Lung microvascular endothelial cell (primary cell): ENCODE data around the gene KIAA1671. TPM values are rescaled to one million over a fixed set of nuclear protein-coding genes. Genes with fewer than 3 reads are reported as not detected.

ENCODE experiments used
- DNase-seq, 2 donors: peaks; one replicate each; pipeline versions ENCODE4 v3.0.0 to v3.0.0-alpha.2; 2010; ENCODE audit warnings: low read depth in 2 of 2
- total RNA-seq: library from RNA; depleted of rRNA; stranded (reverse); fragments of >200 nt; gene quantifications from 2 replicates; pipeline ENCODE4 v1.2.1, GENCODE V29; 2014

KIAA1671 gene
- total RNA-seq, 1 donor from 2014 or later = 29.6 TPM

GRCh38 chr22:25143156-25144076, 190.9 kb downstream of the KIAA1671 start:
- DNase-seq = peak; percentile 36 to 87

GRCh38 chr22:25144522-25144921, 192.0 kb downstream of the KIAA1671 start:
- no peak for DNase-seq

GRCh38 chr22:25146307-25146706, 193.8 kb downstream of the KIAA1671 start:
- peak; percentile 55 to 88 for DNase-seq

DNA sequence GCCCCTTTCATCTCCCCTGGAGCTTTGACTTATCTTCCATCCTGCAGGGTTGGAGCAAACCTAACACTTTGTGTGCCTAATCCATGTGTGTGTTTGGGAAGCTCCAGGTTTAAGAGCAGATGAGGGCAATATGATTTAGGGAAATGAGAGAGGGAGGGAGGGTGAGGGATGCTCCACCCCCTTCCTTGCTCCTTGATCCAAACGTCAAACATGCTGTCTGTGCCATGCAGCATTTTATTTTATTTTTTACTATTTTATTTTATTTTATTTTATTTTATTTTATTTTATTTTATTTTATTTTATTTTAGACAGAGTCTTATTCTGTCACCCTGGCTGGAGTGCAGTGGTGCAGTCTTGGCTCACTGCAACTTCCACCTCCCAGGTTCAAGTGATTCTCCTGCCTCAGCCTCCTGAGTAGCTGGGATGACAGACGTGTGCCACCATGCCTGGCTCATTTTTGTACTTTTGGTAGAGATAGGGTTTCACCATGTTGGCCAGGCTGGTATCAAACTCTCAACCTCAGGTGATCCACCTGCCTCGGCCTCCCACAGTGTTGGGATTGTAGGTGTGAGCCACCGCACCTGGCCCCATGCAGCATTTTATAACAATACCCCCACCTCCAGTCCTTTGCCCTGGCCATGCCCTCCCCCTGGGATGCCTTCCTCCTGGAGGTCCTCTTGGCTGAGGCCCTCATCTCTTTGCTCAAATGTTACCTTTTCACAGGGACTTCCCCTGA, 194.6 kb downstream of the KIAA1671 start:
- no peak for DNase-seq

- DNase-seq = no peak
Observed at GRCh38 chr22:25147642-25147928, 195.1 kb downstream of the KIAA1671 start.

GRCh38 chr22:25148149-25148691, 195.7 kb downstream of the KIAA1671 start:
- DNase-seq = peak; percentile 38 to 49

- no peak for DNase-seq
Observed at GRCh38 chr22:25149014-25149413, 196.5 kb downstream of the KIAA1671 start.

GRCh38 chr22:25153961-25154666, 201.6 kb downstream of the KIAA1671 start:
- peak; percentile 32 to 54 for DNase-seq

- no peak for DNase-seq
Observed at GRCh38 chr22:25154667-25154999, 202.1 kb downstream of the KIAA1671 start.

DNA sequence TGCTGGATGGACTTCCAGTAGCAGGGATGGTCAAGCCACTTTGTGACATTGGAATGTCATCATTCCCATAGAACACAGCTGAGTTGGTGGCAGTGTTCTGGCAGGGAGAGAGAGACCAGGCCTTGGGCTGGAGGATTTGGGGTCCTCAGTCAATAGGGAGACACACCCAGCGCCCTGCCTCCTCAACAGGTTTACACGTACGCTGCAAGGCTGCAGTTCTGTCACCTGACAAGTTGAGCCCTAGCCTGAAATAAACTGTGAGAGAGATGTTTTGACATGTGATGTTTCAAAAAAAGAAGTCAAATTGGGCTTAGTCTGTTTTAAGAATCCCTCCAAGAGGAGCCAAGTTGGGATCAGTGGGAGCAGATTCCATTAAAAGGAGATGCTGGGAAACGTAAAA, 204.2 kb downstream of the KIAA1671 start:
- no peak for DNase-seq

- DNase-seq = no peak
Observed at GRCh38 chr22:25159028-25159427, 206.5 kb downstream of the KIAA1671 start.

- DNase-seq = no peak
Observed at GRCh38 chr22:25160120-25160996, 207.8 kb downstream of the KIAA1671 start.

DNA sequence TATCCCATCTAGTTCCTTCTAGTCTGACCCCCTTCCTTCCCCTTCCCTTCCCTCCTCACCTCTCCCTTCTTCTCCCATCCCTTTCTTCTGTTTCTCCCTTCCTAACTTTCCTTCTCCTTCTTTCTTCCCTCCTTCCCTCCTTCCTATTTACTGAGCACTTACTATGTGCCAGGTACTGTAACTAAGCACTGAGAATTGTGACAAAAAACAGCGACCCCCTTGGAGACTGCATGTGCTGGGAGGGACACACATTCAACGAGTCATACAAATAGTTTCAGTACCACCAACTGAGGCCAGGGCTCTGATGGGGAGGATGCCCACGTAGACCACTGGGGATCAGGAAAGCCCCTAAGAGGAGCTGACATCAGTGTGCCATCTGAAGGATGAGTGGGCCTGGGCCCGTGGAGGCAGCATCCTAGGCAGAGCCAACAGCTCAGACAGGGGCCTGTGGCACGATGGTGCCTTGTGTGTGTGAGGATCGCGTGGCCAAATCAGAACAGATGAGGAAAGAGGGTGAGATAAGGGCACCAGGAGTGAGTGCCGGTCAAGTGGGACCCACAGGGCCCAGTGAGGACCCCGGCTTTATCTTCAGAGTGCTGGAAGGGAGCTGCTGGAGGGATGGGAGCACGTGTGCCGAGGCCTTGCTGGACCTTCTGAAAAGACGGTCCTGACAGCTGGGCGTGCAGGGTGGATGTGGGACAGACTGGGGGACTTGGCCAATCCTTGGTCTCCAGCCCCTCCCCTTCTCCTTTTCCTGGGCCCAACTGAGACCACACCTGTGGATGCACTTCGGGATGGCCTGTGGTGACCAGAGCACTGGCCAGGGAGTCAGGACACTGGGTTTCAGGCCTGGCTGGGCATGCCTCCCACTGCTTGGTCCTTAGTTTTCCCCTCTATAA, 208.8 kb downstream of the KIAA1671 start:
- DNase-seq = no peak

- DNase-seq = no peak
Observed at GRCh38 chr22:25161916-25162530, 209.5 kb downstream of the KIAA1671 start.

- DNase-seq = no peak
Observed at GRCh38 chr22:25162561-25162960, 210.0 kb downstream of the KIAA1671 start.

DNA sequence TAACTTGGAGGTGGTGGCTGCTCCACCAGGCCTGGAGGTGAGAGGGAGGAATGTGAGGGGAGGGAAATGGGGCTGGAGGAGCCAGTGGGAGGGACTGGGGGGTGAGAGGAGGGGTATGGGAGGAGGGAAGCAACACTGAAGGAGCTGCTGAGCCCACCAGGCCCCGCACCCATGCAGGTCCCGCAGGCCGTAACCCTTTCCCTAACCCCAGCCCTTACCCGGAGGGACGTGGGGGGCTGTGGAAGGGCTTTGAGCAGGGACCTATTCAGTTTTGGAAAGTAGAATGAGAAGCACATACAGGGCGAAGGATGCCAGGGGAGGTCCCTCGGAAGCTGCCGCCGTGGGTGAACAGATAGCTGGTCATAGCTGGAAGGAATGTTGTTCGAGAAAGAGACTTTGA, 213.3 kb downstream of the KIAA1671 start:
- DNase-seq = no peak

DNA sequence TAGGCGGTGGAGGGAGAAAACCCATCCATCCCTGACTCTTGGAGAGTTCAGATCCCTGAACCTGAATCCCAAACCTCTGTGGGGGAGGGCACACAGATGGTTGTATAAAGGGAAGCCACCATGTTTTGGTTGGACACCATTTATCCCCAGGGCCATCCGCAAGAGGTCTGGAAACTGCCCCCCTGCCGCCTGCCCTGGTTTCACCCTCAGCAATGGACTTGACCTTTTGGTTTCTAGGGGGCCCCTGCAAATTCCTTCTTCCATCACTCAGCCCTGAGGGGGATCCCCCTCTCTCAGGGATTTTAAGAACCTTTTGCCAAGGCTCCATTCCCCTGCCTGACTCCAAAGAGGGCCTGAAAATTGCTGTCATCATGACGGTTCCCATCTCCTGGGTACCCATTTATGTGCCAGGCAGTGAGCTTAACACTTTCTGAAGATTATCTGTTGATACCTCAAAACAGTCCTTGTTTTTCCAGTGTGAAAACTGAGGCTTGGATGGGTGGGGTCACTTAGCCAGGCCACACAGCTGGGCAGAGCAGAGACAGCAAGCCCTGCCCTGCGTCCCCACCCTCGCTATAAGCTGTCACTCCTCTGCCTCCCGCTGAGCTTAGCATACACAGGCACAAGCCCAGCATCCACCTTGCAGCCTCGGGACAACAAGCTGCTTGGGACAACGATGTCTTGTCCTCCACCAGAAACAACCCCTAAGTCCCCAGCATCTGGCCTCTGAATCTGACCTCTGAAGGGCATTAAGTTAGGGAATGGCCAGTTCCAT, 213.9 kb downstream of the KIAA1671 start:
- no peak for DNase-seq

- DNase-seq = no peak
Observed at GRCh38 chr22:25167082-25167481, 214.6 kb downstream of the KIAA1671 start.
